RKO (cell line): ENCODE measurements around the gene TGFBI.

Experiments
- DNase-seq: peaks from one replicate; pipeline ENCODE4 v3.0.0-alpha.2; 2016; ENCODE audit warnings: low spot score

Gene TGFBI

DNA sequence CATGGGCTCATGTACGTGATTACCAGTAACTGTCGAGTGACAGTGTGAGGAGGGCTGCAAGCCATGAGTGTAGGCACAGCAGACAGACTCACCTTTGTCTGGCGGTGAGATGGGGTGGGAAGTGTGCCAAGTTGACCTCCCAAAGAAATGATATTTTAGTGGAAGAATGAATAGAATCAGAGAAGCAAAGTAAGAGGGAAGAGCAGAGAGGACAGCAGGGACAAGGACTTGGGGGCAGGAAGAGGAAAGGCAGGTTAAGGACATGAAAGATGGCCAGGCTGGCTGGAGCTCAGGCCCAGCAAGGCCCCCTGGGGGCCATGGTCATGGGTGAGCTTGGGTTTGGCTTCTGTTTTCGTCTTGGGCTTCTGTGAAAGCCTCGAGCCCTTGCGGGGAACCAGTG lies 20.2 kb downstream of the TGFBI start:
- DNase-seq = no peak

DNA sequence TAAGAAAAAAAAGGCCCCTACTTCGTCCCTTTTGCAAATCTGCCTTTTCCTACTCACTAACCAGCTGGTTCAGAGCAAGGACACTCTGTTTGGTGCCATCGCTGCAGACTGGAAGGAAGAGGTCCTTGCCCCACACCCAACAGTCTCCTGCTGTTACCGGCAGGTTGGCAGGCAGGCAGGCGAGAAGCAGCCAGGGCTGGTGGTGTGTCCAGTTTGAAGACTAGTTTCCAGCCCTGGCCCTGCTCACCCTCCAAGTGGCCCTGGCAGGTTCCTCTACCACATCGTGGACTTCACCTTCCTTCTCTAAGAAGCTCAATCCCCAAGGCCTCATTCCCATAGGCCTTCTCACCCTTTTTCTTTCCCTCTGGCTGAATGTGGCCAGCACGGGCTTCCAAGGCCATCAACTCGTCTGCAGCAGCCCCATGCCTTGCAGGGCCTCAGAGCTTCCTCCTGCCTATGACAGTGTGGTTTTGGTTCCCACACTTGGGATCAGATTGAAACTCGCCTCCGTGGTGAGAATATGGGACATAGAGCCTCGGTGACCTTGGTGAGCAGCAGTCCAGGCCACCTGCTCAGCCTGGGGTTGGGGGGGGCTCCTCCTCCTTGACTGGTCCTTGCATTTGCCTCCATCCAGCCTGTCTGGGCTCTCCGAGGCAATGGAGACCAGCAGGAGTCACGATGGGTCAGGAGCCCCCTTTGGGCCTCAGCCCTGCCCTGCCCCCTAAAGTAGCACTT lies 22.9 kb downstream of the TGFBI start:
- DNase-seq = no peak

GRCh38 chr5:136052692-136053335 lies 24.0 kb downstream of the TGFBI start:
- no peak for DNase-seq

GRCh38 chr5:136053336-136054141 lies 24.8 kb downstream of the TGFBI start:
- peak; percentile 87 for DNase-seq

DNA sequence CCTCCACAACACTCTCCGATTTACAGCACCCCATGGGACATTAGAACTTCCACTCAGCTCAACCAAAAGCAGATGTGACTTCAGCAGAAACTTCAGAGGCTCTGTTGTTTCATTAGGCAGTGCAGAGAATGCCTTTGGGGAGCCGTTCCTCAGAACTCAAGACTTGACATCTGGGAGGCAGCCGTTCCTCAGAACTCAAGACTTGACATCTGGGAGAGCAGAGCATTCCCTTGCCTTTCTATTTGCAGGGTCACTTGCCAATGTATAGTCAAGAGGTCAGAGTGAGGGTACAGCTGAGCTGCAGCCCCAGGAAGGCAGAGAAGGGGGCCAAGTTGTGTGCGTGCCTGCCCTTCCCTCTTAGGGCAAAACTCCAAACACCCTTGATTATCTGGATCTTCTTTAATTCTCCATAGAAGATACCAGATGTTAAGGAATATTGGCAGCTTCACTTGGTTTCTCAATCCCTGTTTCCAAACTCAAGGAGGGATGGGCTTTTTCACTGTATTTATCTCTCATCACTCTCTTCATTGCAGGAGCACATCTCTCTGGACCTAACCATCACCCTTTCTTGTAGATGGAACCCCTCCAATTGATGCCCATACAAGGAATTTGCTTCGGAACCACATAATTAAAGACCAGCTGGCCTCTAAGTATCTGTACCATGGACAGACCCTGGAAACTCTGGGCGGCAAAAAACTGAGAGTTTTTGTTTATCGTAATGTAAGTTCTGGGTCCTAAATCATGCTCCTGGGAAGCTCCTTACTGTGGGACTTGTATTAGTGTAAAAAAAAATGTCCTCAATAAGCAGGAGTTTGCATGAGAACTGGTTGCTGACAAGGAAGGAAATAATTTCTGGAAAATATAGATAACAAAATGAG lies 25.6 kb downstream of the TGFBI start:
- DNase-seq = no peak

- DNase-seq = no peak
Measured at GRCh38 chr5:136055612-136056309, 27.0 kb downstream of the TGFBI start.

GRCh38 chr5:136056336-136056735 lies 27.5 kb downstream of the TGFBI start:
- DNase-seq = no peak

- DNase-seq = no peak
Measured at GRCh38 chr5:136056771-136057335, 28.1 kb downstream of the TGFBI start.

GRCh38 chr5:136057401-136058038 lies 28.7 kb downstream of the TGFBI start:
- no peak for DNase-seq

GRCh38 chr5:136058039-136058971 lies 29.5 kb downstream of the TGFBI start:
- DNase-seq = peak; percentile 32

DNA sequence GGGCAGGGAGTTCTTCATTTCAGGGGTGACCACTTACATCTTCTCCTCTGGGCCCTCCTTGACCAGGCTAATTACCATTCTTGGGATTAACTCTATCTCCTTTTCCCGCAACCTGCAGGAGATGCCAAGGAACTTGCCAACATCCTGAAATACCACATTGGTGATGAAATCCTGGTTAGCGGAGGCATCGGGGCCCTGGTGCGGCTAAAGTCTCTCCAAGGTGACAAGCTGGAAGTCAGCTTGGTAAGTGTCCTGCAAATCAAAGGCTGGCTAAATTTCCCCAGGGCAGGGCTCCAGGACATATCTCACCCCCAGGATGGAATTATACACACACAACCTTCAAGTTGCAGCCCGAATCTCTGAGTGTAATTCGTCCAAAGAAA lies 30.2 kb downstream of the TGFBI start:
- no peak for DNase-seq

DNA sequence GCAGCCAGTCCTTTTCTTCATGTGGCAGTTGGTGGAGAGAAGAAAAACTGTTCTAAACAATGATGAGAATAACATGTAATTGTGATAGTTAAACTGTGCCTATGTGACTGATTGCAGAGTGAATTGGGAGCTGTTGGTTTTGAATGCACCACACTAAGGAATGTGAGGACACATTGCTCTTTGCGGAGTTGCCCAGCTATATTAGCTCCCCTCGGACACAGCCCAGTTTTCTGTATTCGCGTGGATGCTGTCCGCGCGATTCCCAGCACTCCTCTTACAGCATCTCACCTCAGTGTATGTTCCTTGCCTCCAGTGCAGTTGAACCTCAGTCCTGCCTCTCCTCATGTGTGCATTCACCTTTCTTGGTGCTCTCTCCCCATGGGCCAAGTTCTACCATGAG lies 32.2 kb downstream of the TGFBI start:
- no peak for DNase-seq

- DNase-seq = no peak
Measured at GRCh38 chr5:136061630-136062365, 33.0 kb downstream of the TGFBI start.

GRCh38 chr5:136062366-136063274 lies 33.8 kb downstream of the TGFBI start:
- peak; percentile 64 for DNase-seq

DNA sequence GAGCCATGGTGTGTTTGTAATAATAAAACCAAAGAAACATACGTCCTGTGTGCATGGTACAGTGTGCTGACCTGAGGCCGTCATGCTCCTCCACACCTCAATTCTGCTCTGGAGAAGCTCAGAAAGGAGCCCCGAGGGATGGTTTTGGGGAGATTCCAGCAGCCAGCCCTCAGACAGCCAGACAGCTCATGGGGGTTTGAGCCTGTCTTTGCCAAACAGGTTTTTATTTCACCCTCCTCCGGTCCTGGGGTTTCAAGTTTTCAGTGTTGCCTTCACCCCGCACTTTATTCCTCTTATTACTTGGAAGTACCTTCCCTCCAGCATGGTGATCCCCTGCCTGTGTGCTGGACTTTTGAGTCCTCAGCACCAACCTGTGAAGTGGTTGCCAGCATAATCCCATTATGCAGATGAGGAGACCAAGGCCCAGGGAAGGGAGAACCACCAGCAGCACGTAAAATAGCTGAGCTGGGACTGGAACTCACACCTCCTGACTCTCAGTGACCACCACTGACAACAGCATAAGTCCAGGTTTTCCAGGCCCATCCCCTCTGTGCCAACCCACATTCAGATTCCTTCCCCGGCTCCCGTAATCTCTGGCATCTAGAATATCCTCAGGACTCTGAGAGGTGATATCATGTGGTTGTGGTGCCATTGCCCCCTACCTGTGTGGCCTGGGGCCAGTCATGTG lies 35.1 kb downstream of the TGFBI start:
- DNase-seq = no peak

- no peak for DNase-seq
Measured at GRCh38 chr5:136064510-136064909, 35.7 kb downstream of the TGFBI start.

DNA sequence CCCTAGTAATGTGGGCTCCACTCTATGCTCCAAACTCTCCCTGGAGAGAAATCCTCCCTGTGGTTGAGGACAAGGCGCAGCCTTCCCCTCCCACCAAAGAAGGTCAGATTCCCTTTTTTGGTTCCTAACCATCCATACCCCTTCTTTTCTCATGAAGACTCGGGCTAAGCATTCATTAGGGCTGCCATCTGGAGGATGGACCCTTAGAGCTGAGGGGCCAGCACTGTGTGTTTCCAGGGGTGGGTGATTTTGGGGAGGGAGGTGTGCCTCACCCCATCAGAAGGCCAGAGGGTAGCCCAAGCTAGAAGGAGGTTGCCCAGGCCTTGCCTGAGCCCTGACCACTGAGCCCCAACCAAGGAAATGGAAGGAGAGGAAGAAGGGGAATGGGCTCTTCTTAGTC lies 36.8 kb downstream of the TGFBI start:
- DNase-seq = no peak
